ENCODE data around the gene TDRD7. TPM values are rescaled to one million over a fixed set of nuclear protein-coding genes. Genes with fewer than 3 reads are reported as not detected.

Gene TDRD7
- total and polyA plus RNA-seq, 9 of the 15 experiments (the other 6 are each of a cell fraction or from before 2014, with no cell fraction given): 2.2 to 7.7 (median 5.2) TPM

- Histone ChIP-seq H3K36me3 (ENCODE audit: control insufficient read depth, insufficient read depth, low read length) (no peaks in the 10 kb centered on the region), H3K9ac (ENCODE audit: insufficient read depth in 1 of 2, low read depth in 2 of 2, low read length in 2 of 2) (no peak overlapping the region), H2AFZ (ENCODE audit: low read depth, low read length) (no peak overlapping the region), H3K79me2 (ENCODE audit: control insufficient read depth, insufficient read depth, low read length) (no peaks in the 10 kb centered on the region), H3K9me1 (ENCODE audit: control insufficient read depth, insufficient read depth, low read length) (no peaks in the 10 kb centered on the region), H4K20me1 (replicated peaks; ENCODE audit: control insufficient read depth, insufficient read depth, low read length) (no peaks in the 10 kb centered on the region), H3K4me3 (no peak overlapping the region), H3K27ac (ENCODE audit: extremely low read depth, low read depth, low read length) (no peak overlapping the region), H3K4me2 (ENCODE audit: insufficient read depth, low read length) (no peak overlapping the region), H3K9me3 (replicated peaks; ENCODE audit: control insufficient read depth, insufficient read depth, low read depth, low read length) (peaks cover 10% of the 10 kb centered on the region), H3K4me1 (replicated peaks in 1 of 2; ENCODE audit: control insufficient read depth in 2 of 2, insufficient read depth in 2 of 2, low read length in 2 of 2) (no peaks in the 10 kb centered on the region), H3K27me3 (ENCODE audit: control insufficient read depth in 2 of 2, insufficient read depth in 2 of 2, low read length in 2 of 2) (no peaks in the 10 kb centered on the region; a peak in 1 of 5 replicates)
- CTCF ChIA-PET (ENCODE audit: low intra/inter-chr PET ratio): interaction anchor here (0.6 kb wide), 1 partner anchor 580 kb away, joined by 3 read pairs; no protein-coding TSS in a partner anchor
- in situ Hi-C loops (cut with MboI) (no loop called here), intact Hi-C loops (cut with micrococcal nuclease) (no loop called here)
- ATAC-seq (no peak), DNase-seq (ENCODE audit: extremely low read depth in 1 of 4, low spot score in 3 of 4) (no peak), FAIRE-seq (no peak)
- 0% methylated on average over 2 of the region's 2 CpGs for WGBS (ENCODE audit: insufficient coverage, low coverage, missing lambda C conversion rate)
- POLR2A ChIA-PET: no interaction called here
- no peak for TF ChIP-seq BHLHE40 (IDR thresholded peaks at IDR 0.05; ENCODE audit: low read length)
- no peak for TF ChIP-seq PPARD (CRISPR knock-in tag; IDR thresholded peaks at IDR 0.05)
- TF ChIP-seq, protein P1, sequence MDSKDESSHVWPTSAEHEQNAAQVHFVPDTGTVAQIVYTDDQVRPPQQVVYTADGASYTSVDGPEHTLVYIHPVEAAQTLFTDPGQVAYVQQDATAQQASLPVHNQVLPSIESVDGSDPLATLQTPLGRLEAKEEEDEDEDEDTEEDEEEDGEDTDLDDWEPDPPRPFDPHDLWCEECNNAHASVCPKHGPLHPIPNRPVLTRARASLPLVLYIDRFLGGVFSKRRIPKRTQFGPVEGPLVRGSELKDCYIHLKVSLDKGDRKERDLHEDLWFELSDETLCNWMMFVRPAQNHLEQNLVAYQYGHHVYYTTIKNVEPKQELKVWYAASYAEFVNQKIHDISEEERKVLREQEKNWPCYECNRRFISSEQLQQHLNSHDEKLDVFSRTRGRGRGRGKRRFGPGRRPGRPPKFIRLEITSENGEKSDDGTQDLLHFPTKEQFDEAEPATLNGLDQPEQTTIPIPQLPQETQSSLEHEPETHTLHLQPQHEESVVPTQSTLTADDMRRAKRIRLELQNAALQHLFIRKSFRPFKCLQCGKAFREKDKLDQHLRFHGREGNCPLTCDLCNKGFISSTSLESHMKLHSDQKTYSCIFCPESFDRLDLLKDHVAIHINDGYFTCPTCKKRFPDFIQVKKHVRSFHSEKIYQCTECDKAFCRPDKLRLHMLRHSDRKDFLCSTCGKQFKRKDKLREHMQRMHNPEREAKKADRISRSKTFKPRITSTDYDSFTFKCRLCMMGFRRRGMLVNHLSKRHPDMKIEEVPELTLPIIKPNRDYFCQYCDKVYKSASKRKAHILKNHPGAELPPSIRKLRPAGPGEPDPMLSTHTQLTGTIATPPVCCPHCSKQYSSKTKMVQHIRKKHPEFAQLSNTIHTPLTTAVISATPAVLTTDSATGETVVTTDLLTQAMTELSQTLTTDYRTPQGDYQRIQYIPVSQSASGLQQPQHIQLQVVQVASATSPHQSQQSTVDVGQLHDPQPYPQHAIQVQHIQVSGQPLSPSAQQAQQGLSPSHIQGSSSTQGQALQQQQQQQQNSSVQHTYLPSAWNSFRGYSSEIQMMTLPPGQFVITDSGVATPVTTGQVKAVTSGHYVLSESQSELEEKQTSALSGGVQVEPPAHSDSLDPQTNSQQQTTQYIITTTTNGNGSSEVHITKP (IDR thresholded peaks at IDR 0.05; ENCODE audit: partially characterized antibody): no peak
- no peak for TF ChIP-seq MTA1 (IDR thresholded peaks at IDR 0.05; ENCODE audit: borderline replicate concordance)
- TF ChIP-seq ZBTB49 (CRISPR knock-in tag; IDR thresholded peaks at IDR 0.05; ENCODE audit: borderline replicate concordance): no peak
- TF ChIP-seq ZBTB9 (CRISPR knock-in tag; IDR thresholded peaks at IDR 0.05): no peak
- no peak for TF ChIP-seq ELK1 (CRISPR knock-in tag; IDR thresholded peaks at IDR 0.05)
- TF ChIP-seq ZNF77 (CRISPR knock-in tag; IDR thresholded peaks at IDR 0.05): no peak
- TF ChIP-seq CHD1 (IDR thresholded peaks at IDR 0.05; ENCODE audit: low read length): no peak
- BruUV-seq (replicated peaks): no TSS peak
These were observed 6.3 kb upstream of the TDRD7 start for GRCh38 chr9:97405551-97405950.

Measured in K562 (cell line).